DOHH2 (cell line): ENCODE results near the gene TATDN2.

Experiments
- EZH2phosphoT487 ChIP-seq: fragments of 200-600 bp; sonication (generic); IDR thresholded peaks from 2 replicates; pipeline ENCODE4 v1.6.1; 2017; ENCODE audit warnings: borderline replicate concordance, mild to moderate bottlenecking, antibody characterized with exemption, low read length, moderate library complexity, mixed read lengths
- TF ChIP-seq, protein P1 (sequence below): fragments of 200-600 bp; sonication (generic); IDR thresholded peaks from one replicate; pipeline ENCODE4 v1.5.1; 2014; ENCODE audit warnings: antibody characterized with exemption, mild to moderate bottlenecking, low read depth, low read length; ENCODE audit not compliant: poor library complexity, severe bottlenecking

DNA sequence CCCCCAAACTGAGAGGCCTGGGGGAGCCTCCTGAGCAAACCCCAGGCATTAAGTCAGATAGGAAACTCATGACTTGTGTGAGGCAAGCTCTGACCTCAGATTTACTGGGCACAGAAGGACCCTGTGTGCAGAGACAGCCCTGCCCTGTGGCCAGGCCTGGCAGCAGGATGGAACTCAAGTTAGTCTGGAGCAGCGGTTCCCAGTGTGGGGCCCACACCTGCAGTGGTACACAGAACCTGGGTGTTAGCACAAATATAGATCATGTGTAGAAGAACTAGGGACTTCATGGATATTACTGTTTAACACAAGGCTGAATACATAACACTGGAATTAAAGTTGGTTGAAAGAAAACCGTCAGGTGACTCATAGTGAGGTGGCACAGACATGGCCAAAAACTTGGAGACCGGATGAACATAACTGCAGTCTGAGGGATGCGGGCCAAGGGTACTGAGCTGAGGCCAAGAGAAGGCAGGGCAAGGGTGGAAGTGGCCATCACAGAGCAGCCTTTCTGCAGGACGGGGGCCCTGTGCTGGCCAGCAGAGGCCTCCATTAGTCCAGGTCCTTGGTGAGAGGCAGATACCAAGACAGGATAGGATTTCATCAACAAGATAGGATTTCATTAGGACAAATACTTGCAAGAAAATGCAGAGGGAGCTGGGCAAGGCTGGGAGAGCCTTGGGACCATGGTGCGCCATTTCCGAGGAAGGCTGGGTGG is 42.7 kb upstream of the TATDN2 start:
- TF ChIP-seq, protein P1, sequence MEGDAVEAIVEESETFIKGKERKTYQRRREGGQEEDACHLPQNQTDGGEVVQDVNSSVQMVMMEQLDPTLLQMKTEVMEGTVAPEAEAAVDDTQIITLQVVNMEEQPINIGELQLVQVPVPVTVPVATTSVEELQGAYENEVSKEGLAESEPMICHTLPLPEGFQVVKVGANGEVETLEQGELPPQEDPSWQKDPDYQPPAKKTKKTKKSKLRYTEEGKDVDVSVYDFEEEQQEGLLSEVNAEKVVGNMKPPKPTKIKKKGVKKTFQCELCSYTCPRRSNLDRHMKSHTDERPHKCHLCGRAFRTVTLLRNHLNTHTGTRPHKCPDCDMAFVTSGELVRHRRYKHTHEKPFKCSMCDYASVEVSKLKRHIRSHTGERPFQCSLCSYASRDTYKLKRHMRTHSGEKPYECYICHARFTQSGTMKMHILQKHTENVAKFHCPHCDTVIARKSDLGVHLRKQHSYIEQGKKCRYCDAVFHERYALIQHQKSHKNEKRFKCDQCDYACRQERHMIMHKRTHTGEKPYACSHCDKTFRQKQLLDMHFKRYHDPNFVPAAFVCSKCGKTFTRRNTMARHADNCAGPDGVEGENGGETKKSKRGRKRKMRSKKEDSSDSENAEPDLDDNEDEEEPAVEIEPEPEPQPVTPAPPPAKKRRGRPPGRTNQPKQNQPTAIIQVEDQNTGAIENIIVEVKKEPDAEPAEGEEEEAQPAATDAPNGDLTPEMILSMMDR, result no peak
- no peak for TF ChIP-seq EZH2phosphoT487
